GM12878 (cell line): Measurements from ENCODE around the gene INTS6. TPM values are rescaled to one million over a fixed set of nuclear protein-coding genes. Genes with fewer than 3 reads are reported as not detected.

ENCODE experiments used
- ATAC-seq: fragments of 200-7000 bp; cut with Tn5 transposase; 3 replicates; pipeline ENCODE4 v1.9.1; 2020; ENCODE audit warnings: mild to moderate bottlenecking, moderate library complexity
- BruUV-seq: library from RNA; stranded (reverse); fragments of 400-500 nt; replicated peaks from 2 replicates; lab custom pipeline; 2021; lab: Mats Ljungman, UMichigan
- CTCF ChIA-PET: fragments of 300-600 bp; sonication (Branson Sonifier 250); formaldehyde crosslinking; extraction: SDS; loops from one replicate; lab custom pipeline; 2021; ENCODE audit warnings: inconsistent platforms; lab: Yijun Ruan, JAX
- POLR2A ChIA-PET: fragments of 350-600 bp; formaldehyde crosslinking; extraction: SDS; loops from one replicate; lab custom pipeline; 2021; ENCODE audit warnings: inconsistent platforms; lab: Charles Lee
- RAD21 ChIA-PET: fragments of 300-600 bp; sonication (Branson Sonifier 250); formaldehyde crosslinking; loops from one replicate; lab custom pipeline; 2023; ENCODE audit warnings: antibody characterized with exemption; ENCODE audit not compliant: unreplicated experiment; lab: Charles Lee
- SMC1A ChIA-PET: fragments of 300-600 bp; sonication (Branson Sonifier 250); formaldehyde crosslinking; loops from one replicate; lab custom pipeline; 2023; ENCODE audit not compliant: unreplicated experiment, uncharacterized antibody; lab: Charles Lee
- DNase-seq: peaks from one replicate; pipeline ENCODE4 v3.0.0-alpha.2; 2011; ENCODE audit warnings: low read depth, low spot score
- FAIRE-seq: peaks from 3 replicates; lab custom pipeline; 2011; peaks lifted over from hg19 to GRCh38; lab: Jason Lieb, UNC
- H2AFZ ChIP-seq: 2 replicates; pipeline ENCODE4 v1.6.0; 2011; ENCODE audit warnings: low read depth, low read length, control low read depth; ENCODE audit not compliant: control insufficient read depth
- H3K27ac ChIP-seq: 2 replicates; pipeline ENCODE4 v1.5.1; 2011; ENCODE audit warnings: control low read depth; ENCODE audit not compliant: control insufficient read depth, insufficient read depth
- H3K27me3 ChIP-seq, 2 experiments: replicated peaks in 1 of 2; 2 replicates each; pipeline versions ENCODE4 v1.6.0 to v1.6.1; 2011; ENCODE audit warnings: low read length in 1 of 2; ENCODE audit not compliant: control insufficient read depth in 2 of 2, insufficient read depth in 2 of 2
- H3K36me3 ChIP-seq, 2 experiments: 2 replicates each; pipeline ENCODE4 v1.5.1; 2011; ENCODE audit warnings: low read length in 1 of 2; ENCODE audit not compliant: control insufficient read depth in 2 of 2, insufficient read depth in 2 of 2
- H3K4me1 ChIP-seq: 2 replicates; pipeline ENCODE4 v1.6.1; 2011; ENCODE audit warnings: mild to moderate bottlenecking, low read length, moderate library complexity, mixed read lengths; ENCODE audit not compliant: control insufficient read depth, insufficient read depth
- H3K4me2 ChIP-seq: 2 replicates; pipeline ENCODE4 v1.6.0; 2011; ENCODE audit warnings: control low read depth; ENCODE audit not compliant: control insufficient read depth, insufficient read depth
- H3K4me3 ChIP-seq: fragments of 200-600 bp; sonication (generic); 2 replicates; pipeline ENCODE4 v1.5.1; 2016
- H3K79me2 ChIP-seq: 2 replicates; pipeline ENCODE4 v1.6.0; 2011; ENCODE audit warnings: low read length; ENCODE audit not compliant: control insufficient read depth, insufficient read depth
- H3K9ac ChIP-seq: 2 replicates; pipeline ENCODE4 v1.8.0; 2011; ENCODE audit warnings: low read length, control low read depth, mixed read lengths; ENCODE audit not compliant: control insufficient read depth, insufficient read depth
- H3K9me3 ChIP-seq: replicated peaks from 3 replicates; pipeline ENCODE4 v1.5.1; 2011; ENCODE audit warnings: mild to moderate bottlenecking, low read length; ENCODE audit not compliant: control insufficient read depth, insufficient read depth
- H4K20me1 ChIP-seq: 2 replicates; pipeline ENCODE4 v1.6.0; 2011; ENCODE audit not compliant: control insufficient read depth, insufficient read depth
- BRCA1 ChIP-seq: IDR thresholded peaks from 2 replicates; pipeline ENCODE4 v1.6.1; 2011; ENCODE audit warnings: low read depth, low read length, improper control_type of control experiment
- CBX3 ChIP-seq: fragments of 200-600 bp; sonication (generic); IDR thresholded peaks from 2 replicates; pipeline ENCODE4 v1.6.1; 2016; ENCODE audit warnings: low read depth, borderline replicate concordance
- EGR1 ChIP-seq, 2 experiments: IDR thresholded peaks; 1 replicate in 1 of 2; 2 replicates in 1 of 2; pipeline ENCODE4 v1.6.1; 2011 to 2012; ENCODE audit warnings: low read depth in 2 of 2, low read length in 2 of 2, borderline replicate concordance in 1 of 2, mild to moderate bottlenecking in 1 of 2, moderate library complexity in 1 of 2
- EP300 ChIP-seq, 2 experiments: fragments of 150-350 bp in 1 of 2; IDR thresholded peaks; 2 replicates each; pipeline ENCODE4 v1.6.1; 2011 to 2012; ENCODE audit warnings: low read depth in 2 of 2, low read length in 2 of 2, borderline replicate concordance in 1 of 2, improper control_type of control experiment in 1 of 2, inconsistent platforms in 1 of 2; ENCODE audit not compliant: control insufficient read depth in 1 of 2
- FOXM1 ChIP-seq: IDR thresholded peaks from 2 replicates; pipeline ENCODE4 v1.6.1; 2012; ENCODE audit warnings: low read depth, mild to moderate bottlenecking, inconsistent platforms, low read length, moderate library complexity
- NFIC ChIP-seq: IDR thresholded peaks from 2 replicates; pipeline ENCODE4 v1.6.1; 2012; ENCODE audit warnings: low read depth, mild to moderate bottlenecking, inconsistent platforms, low read length, moderate library complexity
- PAX8 ChIP-seq: fragments of 450-650 bp; IDR thresholded peaks from 2 replicates; pipeline ENCODE4 v1.6.1; 2017; ENCODE audit warnings: mild to moderate bottlenecking, moderate library complexity
- PBX3 ChIP-seq: IDR thresholded peaks from 2 replicates; pipeline ENCODE4 v1.6.1; 2011; ENCODE audit warnings: mild to moderate bottlenecking, low read depth, low read length, moderate library complexity; ENCODE audit not compliant: insufficient replicate concordance
- RFX5 ChIP-seq: IDR thresholded peaks from 2 replicates; pipeline ENCODE4 v1.6.1; 2011; ENCODE audit warnings: low read depth, low read length, improper control_type of control experiment
- SRF ChIP-seq, 2 experiments: IDR thresholded peaks; 2 replicates each; pipeline ENCODE4 v1.6.1; 2011; ENCODE audit warnings: low read depth in 2 of 2, low read length in 2 of 2, mild to moderate bottlenecking in 1 of 2, moderate library complexity in 1 of 2
- STAT3 ChIP-seq: IDR thresholded peaks from 2 replicates; pipeline ENCODE4 v1.6.1; 2011; ENCODE audit warnings: low read depth, low read length, improper control_type of control experiment
- SUPT20H ChIP-seq: IDR thresholded peaks from 2 replicates; pipeline ENCODE4 v1.6.1; 2011; ENCODE audit warnings: low read depth, mild to moderate bottlenecking, low read length, moderate library complexity, borderline replicate concordance; ENCODE audit not compliant: control insufficient read depth
- TARDBP ChIP-seq: IDR thresholded peaks from 2 replicates; pipeline ENCODE4 v1.6.1; 2016; ENCODE audit warnings: borderline replicate concordance
- YY1 ChIP-seq: IDR thresholded peaks from 2 replicates; pipeline ENCODE4 v1.6.1; 2011; ENCODE audit warnings: low read depth, mild to moderate bottlenecking, low read length
- ZBTB40 ChIP-seq: fragments of 450-650 bp; IDR thresholded peaks from 2 replicates; pipeline ENCODE4 v1.6.1; 2016; ENCODE audit warnings: mild to moderate bottlenecking, moderate library complexity, borderline replicate concordance
- in situ Hi-C: fragments of 300-500 bp; cut with MboI; formaldehyde crosslinking; loops from 9 replicates; pipeline ENCODE4 v1.14.3; 2018; ENCODE audit warnings: mixed read lengths
- intact Hi-C: fragments of 100-400 bp; cut with micrococcal nuclease; formaldehyde crosslinking; loops from one replicate; pipeline ENCODE4 v1.14.2; 2022; ENCODE audit not compliant: unreplicated experiment
- polyA plus RNA-seq, 11 experiments: library from polyadenylated mRNA; depleted of rRNA in 4 of 11; unstranded in 6 of 11; stranded (reverse) in 5 of 11; fragments of >200 nt; fragmentation: Nextera tagmentation in 4 of 11; fragmentation: Illumina TruSeq in 1 of 11; extraction: Ambion mirVana in 4 of 11; extraction: Trizol in 1 of 11; gene quantifications; 1 replicate in 1 of 11; 2 replicates in 10 of 11; pipeline versions ENCODE4 v1.2.1 to v1.2.3, GENCODE V29; 2011 to 2016; ENCODE audit warnings: inconsistent platforms in 2 of 11, missing spikeins in 2 of 11, low read depth in 1 of 11
- total RNA-seq, 4 experiments: library from RNA; depleted of rRNA in 3 of 4; stranded (reverse); fragments of >200 nt in 3 of 4; fragmentation: Illumina TruSeq in 1 of 4; extraction: Trizol in 1 of 4; gene quantifications; 2 replicates each; pipeline versions ENCODE4 v1.2.1 to v1.2.3, GENCODE V29; 2013 to 2021

INTS6 gene
- total and polyA plus RNA-seq, 10 of the 15 experiments (the other 5 are each of a cell fraction or from before 2014, with no cell fraction given) = 7.2 to 57.7 (median 30.9) TPM

- TF ChIP-seq ZBTB40 = peak; percentile 57; the same call in 1 of the 2 replicates
Measured at GRCh38 chr13:51452361-51453206, at the start of gene INTS6 (continued).

GRCh38 chr13:51502153-51502651, 49.4 kb upstream of the INTS6 start:
- ChIA-PET POLR2A (interaction anchor here (0.5 to 1.0 kb wide), 3 partner anchors 48 to 145 kb away, joined by 3 to 7 read pairs (median 5); no protein-coding TSS in a partner anchor), SMC1A (interaction anchor here (0.7 to 1.3 kb wide), 5 partner anchors 55 to 298 kb away, joined by 3 read pairs; no protein-coding TSS in a partner anchor), RAD21 (interaction anchor here (1.0 to 1.2 kb wide), 2 partner anchors 48 to 50 kb away, joined by 3 to 4 read pairs; no protein-coding TSS in a partner anchor), CTCF (interaction anchor here (0.7 to 1.2 kb wide), 2 partner anchors 22 to 295 kb away, joined by 3 to 4 read pairs; no protein-coding TSS in a partner anchor)
- in situ Hi-C loops (no loop called here), intact Hi-C loops (loop anchor here (2.0 to 5.0 kb wide), 2 partner anchors 83 to 210 kb away; partner anchors contain the start of gene WDFY2)
- FAIRE-seq (peak; percentile 49), ATAC-seq (peak; percentile 96), DNase-seq (peak; percentile 65)
- Histone ChIP-seq H2AFZ (peak overlapping the region; percentile 5; the same call in 1 of the 2 replicates), H3K4me3 (0 out of 2 replicates have a peak overlapping the region, but pooled peaks have one; percentile 3), H3K27ac (peak overlapping the region; percentile 46; the same call in 1 of the 2 replicates), H3K4me2 (no peak overlapping the region), H3K9ac (no peak overlapping the region), H4K20me1 (no peaks in the 10 kb centered on the region), H3K4me1 (peaks cover 9% of the 10 kb centered on the region), H3K9me3 (no peaks in the 10 kb centered on the region), H3K79me2 (no peaks in the 10 kb centered on the region), H3K27me3 (no peaks in the 10 kb centered on the region), H3K36me3 (no peaks in the 10 kb centered on the region)
- no TSS peak for BruUV-seq
- no peak for TF ChIP-seq TARDBP
- TF ChIP-seq FOXM1 = peak; percentile 92
- TF ChIP-seq PAX8 = no peak
- TF ChIP-seq BRCA1 = no peak
- TF ChIP-seq SRF (IDR thresholded peaks at IDR 0.05; ENCODE audit: low read depth in 2 of 2, low read length in 2 of 2) = peak in 1 of 2 experiments; percentile 35; a peak in 1 of 4 replicates
- TF ChIP-seq SUPT20H = no peak
- no peak for TF ChIP-seq RFX5
- TF ChIP-seq EP300 (IDR thresholded peaks at IDR 0.05; ENCODE audit: borderline replicate concordance in 1 of 2, control insufficient read depth in 1 of 2, low read depth in 2 of 2, low read length in 2 of 2) = peak; percentile 72 to 78; a peak in 2 of 4 replicates
- peak; percentile 74; the same call in 1 of the 2 replicates for TF ChIP-seq STAT3
- TF ChIP-seq PBX3 = no peak
- TF ChIP-seq NFIC = peak; percentile 97
- no peak for TF ChIP-seq EGR1 (IDR thresholded peaks at IDR 0.05; ENCODE audit: borderline replicate concordance in 1 of 2, low read depth in 2 of 2, low read length in 2 of 2)
- TF ChIP-seq CBX3 = no peak
- TF ChIP-seq YY1 = no peak
